ENCODE measurements around the gene ZFAND4. TPM values are rescaled to one million over a fixed set of nuclear protein-coding genes. Genes with fewer than 3 reads are reported as not detected.
A peak's percentile ranks its signal among the peaks of the same experiment; 100 is the strongest.
"Not testable (repeated sequence)": the region's sequence is repeated elsewhere in the genome, so short reads cannot be mapped to it uniquely, and the experiment has no call there.

The ZFAND4 gene
- total RNA-seq, 1 donor from 2014 or later = 7.7 TPM

GRCh38 chr10:45594276-45595157 is 78.1 kb downstream of the ZFAND4 start:
- DNase-seq (ENCODE audit: low spot score) = peak; percentile 96
- intact Hi-C loops (cut with DNase I) = loop anchor here (1.0 to 10.0 kb wide), 3 partner anchors 33 to 130 kb away; partner anchors contain the start of gene ZFAND4

- DNase-seq (ENCODE audit: low spot score) = no peak
- intact Hi-C loops (cut with DNase I) = loop anchor here (1.0 to 10.0 kb wide), 3 partner anchors 33 to 129 kb away; partner anchors contain the start of gene ZFAND4
Observed at GRCh38 chr10:45593938-45594275, 78.7 kb downstream of the ZFAND4 start.

GRCh38 chr10:45592926-45593325 is 79.6 kb downstream of the ZFAND4 start:
- DNase-seq (ENCODE audit: low spot score) = no peak
- intact Hi-C loops (cut with DNase I) = loop anchor here (5.0 to 10.0 kb wide), 2 partner anchors 79 to 128 kb away; partner anchors contain the start of gene ZFAND4

GRCh38 chr10:45592432-45592831 is 80.1 kb downstream of the ZFAND4 start:
- intact Hi-C loops (cut with DNase I) = loop anchor here (5.0 to 10.0 kb wide), 2 partner anchors 80 to 128 kb away; partner anchors contain the start of gene ZFAND4
- no peak for DNase-seq (ENCODE audit: low spot score)

GRCh38 chr10:45591280-45591679 is 81.3 kb downstream of the ZFAND4 start:
- intact Hi-C loops (cut with DNase I) = loop anchor here (5.0 to 10.0 kb wide), 2 partner anchors 81 to 126 kb away; partner anchors contain the start of gene ZFAND4

GRCh38 chr10:45589868-45590267 is 82.7 kb downstream of the ZFAND4 start:
- DNase-seq (ENCODE audit: low spot score) = no peak
- intact Hi-C loops (cut with DNase I) = loop anchor here (5.0 to 10.0 kb wide), 2 partner anchors 82 to 125 kb away; partner anchors contain the start of gene ZFAND4

More at GRCh38 chr10:45591280-45591679, 81.3 kb downstream of the ZFAND4 start:
- DNase-seq (ENCODE audit: low spot score) = no peak

- no peak for DNase-seq (ENCODE audit: low spot score)
- intact Hi-C loops (cut with DNase I) = no loop called here
Observed at GRCh38 chr10:45589009-45589408, 83.6 kb downstream of the ZFAND4 start.

- intact Hi-C loops (cut with DNase I) = no loop called here
- DNase-seq (ENCODE audit: low spot score) = no peak
Observed at GRCh38 chr10:45586028-45586824, 86.3 kb downstream of the ZFAND4 start.

- DNase-seq (ENCODE audit: low spot score) = no peak
- intact Hi-C loops (cut with DNase I) = no loop called here
Observed at GRCh38 chr10:45585131-45585530, 87.4 kb downstream of the ZFAND4 start.

GRCh38 chr10:45582386-45582781 is 90.2 kb downstream of the ZFAND4 start:
- DNase-seq (ENCODE audit: low spot score) = no peak
- intact Hi-C loops (cut with DNase I) = no loop called here

GRCh38 chr10:45581582-45582385 is 90.8 kb downstream of the ZFAND4 start:
- no peak for DNase-seq (ENCODE audit: low spot score)
- intact Hi-C loops (cut with DNase I) = no loop called here

GRCh38 chr10:45581216-45581549 is 91.4 kb downstream of the ZFAND4 start:
- DNase-seq (ENCODE audit: low spot score) = no peak
- intact Hi-C loops (cut with DNase I) = no loop called here

GRCh38 chr10:45580371-45581215 is 92.0 kb downstream of the ZFAND4 start:
- no peak for DNase-seq (ENCODE audit: low spot score)
- intact Hi-C loops (cut with DNase I) = no loop called here

GRCh38 chr10:45578384-45578971 is 94.1 kb downstream of the ZFAND4 start:
- DNase-seq (ENCODE audit: low spot score) = no peak
- intact Hi-C loops (cut with DNase I) = no loop called here

GRCh38 chr10:45575966-45576597 is 96.5 kb downstream of the ZFAND4 start:
- DNase-seq (ENCODE audit: low spot score) = no peak
- intact Hi-C loops (cut with DNase I) = no loop called here

GRCh38 chr10:45575032-45575761 is 97.4 kb downstream of the ZFAND4 start:
- intact Hi-C loops (cut with DNase I); DNase-seq (ENCODE audit: low spot score): not testable (repeated sequence)

- intact Hi-C loops (cut with DNase I) = no loop called here
- DNase-seq (ENCODE audit: low spot score) = no peak
Observed at GRCh38 chr10:45569471-45569870, 103.1 kb downstream of the ZFAND4 start.

Data from cardiac septum (tissue), 1 donor.